Cardiac muscle cell (in vitro differentiated cells and primary cell): ENCODE data around the gene PLCD4. TPM values are rescaled to one million over a fixed set of nuclear protein-coding genes. Genes with fewer than 3 reads are reported as not detected.

Experiments
- DNase-seq, 2 donors: peaks; one replicate each; pipeline versions ENCODE4 v3.0.0 to v3.0.0-alpha.2; 2010 to 2017; ENCODE audit warnings: low read depth in 1 of 2, low spot score in 1 of 2
- H3K27ac ChIP-seq: fragments of 200-600 bp; sonication (generic); 2 replicates; pipeline ENCODE4 v1.5.1; 2016
- H3K27me3 ChIP-seq: fragments of 200-600 bp; sonication (generic); 2 replicates; pipeline ENCODE4 v1.6.0; 2016; ENCODE audit warnings: control low read depth
- H3K36me3 ChIP-seq: fragments of 200-600 bp; sonication (generic); 2 replicates; pipeline ENCODE4 v1.5.1; 2016; ENCODE audit warnings: control low read depth
- H3K4me1 ChIP-seq: fragments of 200-600 bp; sonication (generic); 2 replicates; pipeline ENCODE4 v1.8.1; 2017; ENCODE audit warnings: low read depth, mild to moderate bottlenecking, mixed run types
- H3K4me3 ChIP-seq: fragments of 200-600 bp; sonication (generic); 2 replicates; pipeline ENCODE4 v1.5.1; 2016; ENCODE audit warnings: mild to moderate bottlenecking
- H3K9me3 ChIP-seq: fragments of 200-600 bp; sonication (generic); 2 replicates; pipeline ENCODE4 v1.5.1; 2017; ENCODE audit warnings: low read depth, mild to moderate bottlenecking, control low read depth
- CTCF ChIP-seq: IDR thresholded peaks from 2 replicates; pipeline ENCODE4 v1.5.1; 2012; ENCODE audit warnings: low read depth, mild to moderate bottlenecking, low read length
- polyA plus RNA-seq: library from polyadenylated mRNA; unstranded; fragments of >200 nt; fragmentation: Nextera tagmentation; extraction: Ambion mirVana; gene quantifications from 2 replicates; pipeline ENCODE4 v1.2.1, GENCODE V29; 2016
- total RNA-seq: library from RNA; depleted of rRNA; stranded (reverse); fragments of >200 nt; gene quantifications from 2 replicates; pipeline ENCODE4 v1.2.3, GENCODE V29; 2016

The PLCD4 gene
- total and polyA plus RNA-seq, 2 experiments from 2014 or later: 1.6 to 3.3 TPM

GRCh38 chr2:218664653-218665052 is 57.0 kb downstream of the PLCD4 start:
- H3K9me3 ChIP-seq: no peaks in the 10 kb centered on the region
- H3K27me3 ChIP-seq: no peaks in the 10 kb centered on the region
- no peak for TF ChIP-seq CTCF
- H3K4me1 ChIP-seq: peaks cover 3% of the 10 kb centered on the region
- DNase-seq: no peak
- no peak overlapping the region for H3K4me3 ChIP-seq
- no peak overlapping the region for H3K27ac ChIP-seq
- H3K36me3 ChIP-seq: peaks cover 32% of the 10 kb centered on the region

DNA sequence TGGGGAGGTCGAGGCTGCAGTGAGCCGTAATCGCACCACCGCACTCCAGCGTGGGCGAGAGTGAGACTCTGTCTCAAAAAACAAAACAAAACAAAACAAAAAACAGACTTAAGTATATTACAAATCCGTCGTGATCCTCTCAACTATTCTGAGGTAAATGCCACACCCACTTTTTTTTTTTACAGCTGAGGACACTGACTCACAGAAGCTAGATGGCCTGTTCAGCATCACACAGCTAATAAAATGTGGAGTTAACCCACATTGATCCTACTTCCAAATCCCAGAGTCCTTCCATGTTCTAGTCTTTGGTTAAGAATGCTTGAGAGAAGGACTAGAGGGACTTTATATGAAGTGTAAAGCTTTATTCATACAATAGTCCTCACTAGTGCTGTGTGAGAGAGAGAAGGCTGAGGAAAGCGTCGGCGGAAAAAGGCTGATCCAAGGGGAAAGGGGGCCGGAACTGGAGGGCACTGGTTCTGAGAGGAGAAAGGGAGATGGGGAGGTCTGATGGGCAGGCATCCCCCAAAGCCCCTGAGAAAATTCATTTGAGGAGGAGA is 63.5 kb downstream of the PLCD4 start:
- Histone ChIP-seq H3K9me3 (no peaks in the 10 kb centered on the region), H3K4me3 (peak overlapping the region; percentile 82), H3K36me3 (peaks cover 16% of the 10 kb centered on the region), H3K27ac (peak overlapping the region; percentile 81), H3K27me3 (no peaks in the 10 kb centered on the region), H3K4me1 (peaks cover 3% of the 10 kb centered on the region)
- no peak for TF ChIP-seq CTCF
- peak in 1 of 2 donors; percentile 9 for DNase-seq

- no peak for TF ChIP-seq CTCF
- peak; percentile 93 to 94 for DNase-seq
- H3K36me3 ChIP-seq: peaks cover 10% of the 10 kb centered on the region
- no peaks in the 10 kb centered on the region for H3K9me3 ChIP-seq
- peaks cover 3% of the 10 kb centered on the region for H3K4me1 ChIP-seq
- peak within 1 kb of the TSS; percentile 81 for H3K27ac ChIP-seq
- peak within 1 kb of the TSS; percentile 82 for H3K4me3 ChIP-seq
- H3K27me3 ChIP-seq: no peaks in the 10 kb centered on the region
Observed at GRCh38 chr2:218671654-218672566, 64.2 kb downstream of the PLCD4 start, which contains the start of the genes RNF25 and STK36. Gene RNF25 (minus strand): TSS chr2:218672002. CDS start chr2:218671970, 32 bp downstream. Gene STK36 (plus strand): TSS chr2:218672086. CDS start chr2:218672830, 744 bp downstream.

GRCh38 chr2:218679119-218679518 is 71.4 kb downstream of the PLCD4 start:
- Histone ChIP-seq H3K36me3 (peaks cover 20% of the 10 kb centered on the region), H3K9me3 (no peaks in the 10 kb centered on the region), H3K27ac (no peak overlapping the region), H3K4me3 (no peak overlapping the region), H3K4me1 (no peaks in the 10 kb centered on the region), H3K27me3 (no peaks in the 10 kb centered on the region)
- no peak for DNase-seq
- no peak for TF ChIP-seq CTCF

- no peak for DNase-seq
- no peaks in the 10 kb centered on the region for H3K4me1 ChIP-seq
- no peak overlapping the region for H3K27ac ChIP-seq
- no peak overlapping the region for H3K4me3 ChIP-seq
- no peaks in the 10 kb centered on the region for H3K9me3 ChIP-seq
- H3K27me3 ChIP-seq: no peaks in the 10 kb centered on the region
- no peak for TF ChIP-seq CTCF
- peaks cover 23% of the 10 kb centered on the region for H3K36me3 ChIP-seq
Observed at GRCh38 chr2:218680061-218680460, 72.4 kb downstream of the PLCD4 start.

Other genes with a start within 250 kb of the PLCD4 start
- 0.25 and 0.63 TPM in 2 replicates for gene SLC11A1, start 225.6 kb upstream of the PLCD4 start, total RNA-seq
- gene SLC11A1, start 225.6 kb upstream of the PLCD4 start, polyA plus RNA-seq: 0.81 and 1.1 TPM in 2 replicates
- gene CTDSP1, start 208.0 kb upstream of the PLCD4 start, total RNA-seq: 147 and 179 TPM in 2 replicates
- gene CTDSP1, start 208.0 kb upstream of the PLCD4 start, polyA plus RNA-seq: 22.6 and 35.5 TPM in 2 replicates
- 0.63 and 1.1 TPM in 2 replicates for gene VIL1, start 188.8 kb upstream of the PLCD4 start, total RNA-seq
- gene VIL1, start 188.8 kb upstream of the PLCD4 start, polyA plus RNA-seq: 0.52 and 0.65 TPM in 2 replicates
- 14.3 and 16.5 TPM in 2 replicates for gene USP37, start 39.5 kb upstream of the PLCD4 start, total RNA-seq
- 4.2 and 5.8 TPM in 2 replicates for gene USP37, start 39.5 kb upstream of the PLCD4 start, polyA plus RNA-seq
- gene CNOT9, start 39.1 kb upstream of the PLCD4 start, total RNA-seq: 28.9 and 32.0 TPM in 2 replicates
- gene CNOT9, start 39.1 kb upstream of the PLCD4 start, polyA plus RNA-seq: 16.6 and 26.9 TPM in 2 replicates
- gene ZNF142, start 51.7 kb downstream of the PLCD4 start, total RNA-seq: 14.8 and 29.4 TPM in 2 replicates
- 7.6 and 13.3 TPM in 2 replicates for gene ZNF142, start 51.7 kb downstream of the PLCD4 start, polyA plus RNA-seq
- 28.6 and 41.2 TPM in 2 replicates for gene BCS1L, start 51.8 kb downstream of the PLCD4 start, total RNA-seq
- 63.3 and 67.0 TPM in 2 replicates for gene BCS1L, start 51.8 kb downstream of the PLCD4 start, polyA plus RNA-seq
- 31.3 and 31.4 TPM in 2 replicates for gene RNF25, start 64.1 kb downstream of the PLCD4 start, total RNA-seq
- gene RNF25, start 64.1 kb downstream of the PLCD4 start, polyA plus RNA-seq: 41.1 and 46.9 TPM in 2 replicates
- gene STK36, start 64.2 kb downstream of the PLCD4 start, total RNA-seq: 35.7 and 56.2 TPM in 2 replicates
- 53.6 and 63.5 TPM in 2 replicates for gene STK36, start 64.2 kb downstream of the PLCD4 start, polyA plus RNA-seq
- 21.0 and 36.0 TPM in 2 replicates for gene TTLL4, start 102.9 kb downstream of the PLCD4 start, total RNA-seq
- gene TTLL4, start 102.9 kb downstream of the PLCD4 start, polyA plus RNA-seq: 27.9 and 37.0 TPM in 2 replicates
- 63.1 and 106 TPM in 2 replicates for gene CYP27A1, start 174.2 kb downstream of the PLCD4 start, total RNA-seq
- 70.6 and 125 TPM in 2 replicates for gene CYP27A1, start 174.2 kb downstream of the PLCD4 start, polyA plus RNA-seq
- not detected in 2 replicates for gene PRKAG3, start 223.9 kb downstream of the PLCD4 start, total RNA-seq
- 0.12 and 0.17 TPM in 2 replicates for gene PRKAG3, start 223.9 kb downstream of the PLCD4 start, polyA plus RNA-seq